Right atrium auricular region (tissue), 2 donors: ENCODE data around the gene TRIM29. TPM values are rescaled to one million over a fixed set of nuclear protein-coding genes. Genes with fewer than 3 reads are reported as not detected.

Experiments used
- DNase-seq: peaks from one replicate; pipeline ENCODE4 v3.0.0-alpha.2; 2019; ENCODE audit warnings: low spot score
- H3K27ac ChIP-seq, 2 donors: fragments of 200-600 bp; sonication (generic); 1 replicate in 1 of 2; 2 replicates in 1 of 2; pipeline ENCODE4 v1.5.1; 2016 to 2019
- H3K27me3 ChIP-seq, 2 donors: fragments of 200-600 bp; sonication (generic); one replicate each; pipeline versions ENCODE4 v1.5.1 to v1.6.0; 2017 to 2019
- H3K36me3 ChIP-seq: fragments of 200-600 bp; sonication (generic); one replicate; pipeline ENCODE4 v1.5.1; 2016
- H3K4me1 ChIP-seq, 2 donors: fragments of 200-600 bp; sonication (generic); one replicate each; pipeline versions ENCODE4 v1.5.1 to v1.6.0; 2017 to 2019
- H3K4me3 ChIP-seq, 2 donors: fragments of 200-600 bp; sonication (generic); 1 replicate in 1 of 2; 2 replicates in 1 of 2; pipeline ENCODE4 v1.5.1; 2017 to 2019; ENCODE audit warnings: mild to moderate bottlenecking in 1 of 2, moderate library complexity in 1 of 2
- H3K9me3 ChIP-seq, 2 donors: fragments of 200-600 bp; sonication (generic); one replicate each; pipeline ENCODE4 v1.5.1; 2019
- total RNA-seq, 2 donors: library from RNA; depleted of rRNA; stranded (reverse); fragments of >200 nt; gene quantifications; one replicate each; pipeline ENCODE4 v1.1.0, GENCODE V29; 2016
- TF ChIP-seq, protein P1 (sequence below), 2 donors: fragments of 200-600 bp; sonication (generic); IDR thresholded peaks; one replicate each; pipeline ENCODE4 v1.5.1; 2019; ENCODE audit warnings: antibody characterized with exemption in 2 of 2

The TRIM29 gene
- total RNA-seq, 2 donors from 2014 or later, result 0.85 to 2.7 TPM

DNA sequence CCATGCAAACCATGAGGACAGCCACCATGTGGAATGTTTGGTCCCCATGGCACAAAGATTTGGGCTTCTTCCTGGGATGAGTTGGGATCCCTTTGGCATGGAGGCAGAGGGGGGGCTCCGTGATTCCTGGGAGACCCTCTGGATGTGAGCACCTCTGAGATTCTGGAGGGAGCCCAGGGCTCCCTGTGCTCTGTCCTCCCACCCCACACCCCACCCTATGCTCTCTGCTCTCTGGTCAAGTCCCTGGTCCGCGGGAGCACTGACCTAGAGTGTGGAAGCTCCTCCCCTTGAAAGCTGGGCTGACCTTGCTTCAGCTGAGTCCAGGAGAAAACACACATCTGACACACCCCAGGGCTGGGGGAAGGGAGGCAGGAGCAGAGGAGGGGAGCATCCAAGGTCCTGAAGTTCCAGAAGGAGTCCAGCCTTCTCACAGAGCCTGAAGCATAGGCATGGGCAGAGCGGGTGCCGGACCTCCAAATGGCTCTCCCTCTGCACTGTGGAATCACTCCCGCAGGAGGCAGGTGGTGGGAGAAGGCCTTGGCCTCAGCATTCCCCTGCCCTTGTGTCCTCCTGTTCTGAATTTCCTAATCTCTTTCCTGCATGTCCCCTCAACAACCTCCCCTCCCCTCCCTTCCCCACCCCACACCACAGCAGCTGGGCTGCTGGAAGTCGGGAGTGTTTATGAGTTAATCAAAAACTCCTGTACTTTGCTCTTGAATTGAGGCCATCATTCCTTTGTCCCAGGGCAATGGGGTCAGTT is 47.2 kb upstream of the TRIM29 start:
- H3K27ac ChIP-seq, result peak overlapping the region; percentile 70 to 74
- H3K4me1 ChIP-seq, result peaks cover 0 to 59% of the 10 kb centered on the region in 2 donors
- peak overlapping the region in 1 of 2 donors; percentile 15 for H3K4me3 ChIP-seq
- H3K27me3 ChIP-seq, result no peaks in the 10 kb centered on the region
- TF ChIP-seq, protein P1, sequence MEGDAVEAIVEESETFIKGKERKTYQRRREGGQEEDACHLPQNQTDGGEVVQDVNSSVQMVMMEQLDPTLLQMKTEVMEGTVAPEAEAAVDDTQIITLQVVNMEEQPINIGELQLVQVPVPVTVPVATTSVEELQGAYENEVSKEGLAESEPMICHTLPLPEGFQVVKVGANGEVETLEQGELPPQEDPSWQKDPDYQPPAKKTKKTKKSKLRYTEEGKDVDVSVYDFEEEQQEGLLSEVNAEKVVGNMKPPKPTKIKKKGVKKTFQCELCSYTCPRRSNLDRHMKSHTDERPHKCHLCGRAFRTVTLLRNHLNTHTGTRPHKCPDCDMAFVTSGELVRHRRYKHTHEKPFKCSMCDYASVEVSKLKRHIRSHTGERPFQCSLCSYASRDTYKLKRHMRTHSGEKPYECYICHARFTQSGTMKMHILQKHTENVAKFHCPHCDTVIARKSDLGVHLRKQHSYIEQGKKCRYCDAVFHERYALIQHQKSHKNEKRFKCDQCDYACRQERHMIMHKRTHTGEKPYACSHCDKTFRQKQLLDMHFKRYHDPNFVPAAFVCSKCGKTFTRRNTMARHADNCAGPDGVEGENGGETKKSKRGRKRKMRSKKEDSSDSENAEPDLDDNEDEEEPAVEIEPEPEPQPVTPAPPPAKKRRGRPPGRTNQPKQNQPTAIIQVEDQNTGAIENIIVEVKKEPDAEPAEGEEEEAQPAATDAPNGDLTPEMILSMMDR (IDR thresholded peaks at IDR 0.05), result no peak
- H3K9me3 ChIP-seq, result no peaks in the 10 kb centered on the region
- peak; percentile 85 for DNase-seq
- no peaks in the 10 kb centered on the region for H3K36me3 ChIP-seq

DNA sequence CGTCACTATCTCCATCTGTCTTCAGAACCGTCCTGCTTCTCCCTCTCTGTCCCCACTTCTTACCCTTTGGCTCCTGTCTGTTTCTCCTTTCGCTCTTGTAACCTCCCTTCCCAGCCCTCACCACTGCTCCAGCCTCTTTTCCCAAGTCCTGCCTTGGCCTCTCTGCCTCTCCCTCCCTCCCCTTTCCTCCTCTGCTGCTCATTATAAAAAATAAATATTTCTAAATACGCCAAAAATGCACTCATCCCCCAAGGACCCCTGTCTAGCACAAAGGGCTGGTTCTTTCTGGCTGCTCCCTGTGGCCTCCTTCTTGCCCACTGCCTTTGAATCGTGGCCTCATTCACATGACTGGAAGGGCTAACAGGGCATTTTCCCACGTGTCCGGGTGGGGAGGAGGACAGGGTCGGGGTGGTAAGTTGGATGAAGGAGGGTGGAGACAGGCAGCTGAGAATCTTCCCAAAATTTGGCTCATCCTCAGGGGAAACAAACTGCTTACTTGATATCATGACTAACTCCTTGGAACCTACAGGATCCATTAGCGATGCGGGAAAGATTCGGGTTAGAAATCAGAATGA is 46.5 kb upstream of the TRIM29 start:
- H3K36me3 ChIP-seq, result no peaks in the 10 kb centered on the region
- H3K4me3 ChIP-seq, result peak overlapping the region in 1 of 2 donors; percentile 15
- no peaks in the 10 kb centered on the region for H3K9me3 ChIP-seq
- peaks cover 0 to 66% of the 10 kb centered on the region in 2 donors for H3K4me1 ChIP-seq
- peak; percentile 64 for DNase-seq
- TF ChIP-seq, protein P1 (IDR thresholded peaks at IDR 0.05), result no peak
- peak overlapping the region; percentile 70 to 74 for H3K27ac ChIP-seq
- no peaks in the 10 kb centered on the region for H3K27me3 ChIP-seq

DNA sequence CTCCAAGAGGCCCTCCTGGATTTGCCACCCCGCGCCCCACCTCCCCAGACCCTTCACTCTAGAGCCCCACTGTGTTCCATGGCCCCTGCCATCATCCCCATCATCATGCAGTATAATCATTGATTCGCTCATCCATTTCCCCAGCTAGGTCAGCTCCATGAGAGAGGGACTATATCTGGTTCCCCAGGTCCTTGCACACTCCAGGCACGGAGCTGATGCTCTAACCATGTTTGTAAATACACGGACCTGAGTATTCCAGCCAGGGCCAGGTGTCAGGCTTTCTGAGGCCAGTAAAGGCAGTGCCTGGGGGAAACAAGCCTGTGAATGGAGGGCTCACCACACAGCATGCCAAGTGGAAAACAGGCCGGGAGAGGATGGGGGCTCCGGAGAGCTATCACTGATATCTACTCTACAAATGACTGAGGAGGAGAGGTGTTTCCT is 45.8 kb upstream of the TRIM29 start:
- Histone ChIP-seq H3K4me3 (no peak overlapping the region), H3K27me3 (no peaks in the 10 kb centered on the region)

DNA sequence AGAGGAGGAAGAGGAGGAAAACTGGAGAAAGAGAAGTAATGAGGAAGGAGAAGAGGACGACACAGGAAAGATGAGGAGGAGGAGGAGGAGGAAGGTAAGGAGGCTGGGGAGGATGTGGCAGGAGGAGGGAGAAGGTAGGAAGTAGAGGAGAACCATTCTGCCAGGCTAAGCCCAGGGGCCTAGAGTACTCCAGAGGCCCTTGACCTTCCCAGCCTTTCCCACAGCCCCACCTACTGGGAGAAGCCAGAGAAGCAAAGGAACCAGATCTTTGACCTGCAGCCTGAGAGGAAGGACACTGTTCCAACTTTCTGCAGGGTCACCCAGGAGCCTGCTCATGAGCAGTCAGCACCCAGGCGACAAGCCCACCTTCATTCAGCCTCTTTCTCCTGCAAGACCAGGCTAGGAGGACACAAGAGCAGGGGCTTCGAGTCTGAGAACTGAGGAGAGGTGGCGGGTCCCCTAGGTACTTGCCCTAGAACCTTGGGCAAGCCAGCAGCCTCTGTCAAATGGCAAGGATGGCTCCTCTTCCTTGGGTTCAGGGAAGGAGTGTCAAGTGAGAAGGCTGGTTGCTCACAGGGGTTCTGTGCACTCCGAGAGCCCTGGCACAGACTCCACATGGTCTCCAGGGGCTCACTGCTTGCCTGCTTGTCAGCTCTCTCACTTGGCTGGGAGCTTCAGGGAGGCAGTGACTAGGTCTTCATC is 45.0 kb upstream of the TRIM29 start:
- DNase-seq, result peak; percentile 63
- H3K4me3 ChIP-seq, result no peak overlapping the region
- no peaks in the 10 kb centered on the region for H3K9me3 ChIP-seq
- TF ChIP-seq, protein P1 (IDR thresholded peaks at IDR 0.05), result peak in 1 of 2 donors; percentile 54
- H3K27me3 ChIP-seq, result no peaks in the 10 kb centered on the region
- peaks cover 0 to 68% of the 10 kb centered on the region in 2 donors for H3K4me1 ChIP-seq
- H3K36me3 ChIP-seq, result no peaks in the 10 kb centered on the region
- peak overlapping the region; percentile 70 to 74 for H3K27ac ChIP-seq

More for the DNA sequence above, 45.8 kb upstream of the TRIM29 start:
- TF ChIP-seq, protein P1 (IDR thresholded peaks at IDR 0.05), result no peak
- peak overlapping the region; percentile 70 to 74 for H3K27ac ChIP-seq
- H3K36me3 ChIP-seq, result no peaks in the 10 kb centered on the region
- DNase-seq, result peak; percentile 50
- peaks cover 0 to 73% of the 10 kb centered on the region in 2 donors for H3K4me1 ChIP-seq
- no peaks in the 10 kb centered on the region for H3K9me3 ChIP-seq

DNA sequence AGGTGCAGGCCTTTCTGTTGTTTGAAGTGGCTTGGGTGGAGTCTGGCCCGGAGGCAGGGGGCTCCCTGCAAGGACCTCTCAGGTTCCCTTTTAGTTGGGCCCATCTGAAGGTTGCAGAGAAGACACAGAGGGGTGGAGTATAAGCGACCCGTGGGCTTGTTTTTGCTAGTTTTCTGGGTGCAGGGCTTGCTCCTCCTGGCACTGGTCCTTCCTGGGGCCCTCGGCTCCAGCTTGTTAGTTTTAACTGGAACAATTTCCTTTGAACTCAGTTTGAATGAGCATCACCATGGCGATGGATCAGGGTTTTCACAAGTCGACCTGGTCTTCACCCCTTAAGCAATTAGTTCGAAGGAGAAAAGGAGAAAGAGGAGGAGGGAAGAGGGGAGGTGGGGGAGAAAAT is 44.5 kb upstream of the TRIM29 start:
- H3K9me3 ChIP-seq, result no peaks in the 10 kb centered on the region
- no peaks in the 10 kb centered on the region for H3K27me3 ChIP-seq
- peaks cover 0 to 65% of the 10 kb centered on the region in 2 donors for H3K4me1 ChIP-seq
- TF ChIP-seq, protein P1 (IDR thresholded peaks at IDR 0.05), result no peak
- no peak overlapping the region for H3K4me3 ChIP-seq
- DNase-seq, result peak; percentile 53
- no peaks in the 10 kb centered on the region for H3K36me3 ChIP-seq
- peak overlapping the region in 1 of 2 donors; percentile 74 for H3K27ac ChIP-seq
